CD8-positive, alpha-beta memory T cell (primary cell): ENCODE results near the gene UPK1B. TPM values are rescaled to one million over a fixed set of nuclear protein-coding genes. Genes with fewer than 3 reads are reported as not detected.

Source experiments
- CTCF ChIA-PET: fragments of 350-600 bp; sonication (Branson Sonifier 250); formaldehyde crosslinking; loops from one replicate; lab custom pipeline; 2021; ENCODE audit warnings: antibody characterized with exemption; lab: Charles Lee
- POLR2A ChIA-PET: fragments of 350-600 bp; sonication (Branson Sonifier 250); formaldehyde crosslinking; loops from one replicate; lab custom pipeline; 2021; ENCODE audit warnings: antibody characterized with exemption; lab: Charles Lee
- DNase-seq, 5 donors: peaks; one replicate each; pipeline versions ENCODE4 v3.0.0 to v3.0.0-alpha.2; 2020 to 2022; ENCODE audit warnings: mixed read lengths in 1 of 5
- H3K27ac ChIP-seq: one replicate; pipeline ENCODE4 v1.7.0; 2013; ENCODE audit warnings: low read depth, mild to moderate bottlenecking, low read length, moderate library complexity
- H3K27me3 ChIP-seq: 2 replicates; pipeline ENCODE4 v1.7.0; 2013; ENCODE audit warnings: low read length, mild to moderate bottlenecking; ENCODE audit not compliant: insufficient read depth, poor library complexity, severe bottlenecking
- H3K36me3 ChIP-seq: 2 replicates; pipeline ENCODE4 v1.7.0; 2013; ENCODE audit warnings: mild to moderate bottlenecking, low read length, moderate library complexity; ENCODE audit not compliant: insufficient read depth
- H3K4me1 ChIP-seq: 2 replicates; pipeline ENCODE4 v1.7.0; 2013; ENCODE audit warnings: mild to moderate bottlenecking, low read length, moderate library complexity; ENCODE audit not compliant: insufficient read depth
- H3K4me3 ChIP-seq: 2 replicates; pipeline ENCODE4 v1.7.0; 2013; ENCODE audit warnings: mild to moderate bottlenecking, low read length
- H3K9me3 ChIP-seq: 2 replicates; pipeline ENCODE4 v1.7.0; 2013; ENCODE audit warnings: mild to moderate bottlenecking, low read length
- H3K27ac Mint-ChIP-seq, 8 donors: one replicate each; pipeline ENCODE4 v1.8.0; 2020 to 2021; ENCODE audit warnings: mixed read lengths in 8 of 8, mild to moderate bottlenecking in 6 of 8, inconsistent platforms in 3 of 8, moderate library complexity in 3 of 8
- H3K27me3 Mint-ChIP-seq, 2 donors: one replicate each; pipeline ENCODE4 v1.8.0; 2020 to 2021; ENCODE audit warnings: mixed read lengths in 2 of 2, mild to moderate bottlenecking in 1 of 2, moderate library complexity in 1 of 2
- H3K36me3 Mint-ChIP-seq, 3 donors: one replicate each; pipeline ENCODE4 v1.8.0; 2020 to 2021; ENCODE audit warnings: mixed read lengths in 3 of 3, inconsistent platforms in 1 of 3, mild to moderate bottlenecking in 1 of 3
- H3K4me1 Mint-ChIP-seq, 3 donors: one replicate each; pipeline ENCODE4 v1.8.0; 2020 to 2021; ENCODE audit warnings: mixed read lengths in 3 of 3, inconsistent platforms in 1 of 3, mild to moderate bottlenecking in 1 of 3
- H3K4me3 Mint-ChIP-seq, 7 donors: one replicate each; pipeline ENCODE4 v1.8.0; 2020 to 2021; ENCODE audit warnings: mixed read lengths in 7 of 7, mild to moderate bottlenecking in 6 of 7, moderate library complexity in 4 of 7, inconsistent platforms in 2 of 7
- H3K9me3 Mint-ChIP-seq, 5 donors: one replicate each; pipeline ENCODE4 v1.8.0; 2020 to 2022; ENCODE audit warnings: mixed read lengths in 5 of 5, mild to moderate bottlenecking in 3 of 5, moderate library complexity in 2 of 5, inconsistent platforms in 1 of 5
- polyA plus RNA-seq: library from polyadenylated mRNA; unstranded; fragments of 300-500 nt; fragmentation: Illumina TruSeq; gene quantifications from one replicate; pipeline ENCODE4 v1.2.3, GENCODE V29; 2021
- total RNA-seq, 2 experiments: library from RNA; stranded (reverse); gene quantifications; one replicate each; pipeline ENCODE4 v1.2.3, GENCODE V29; 2021

Gene UPK1B
- total and polyA plus RNA-seq, 3 experiments from 2014 or later = not detected

DNA sequence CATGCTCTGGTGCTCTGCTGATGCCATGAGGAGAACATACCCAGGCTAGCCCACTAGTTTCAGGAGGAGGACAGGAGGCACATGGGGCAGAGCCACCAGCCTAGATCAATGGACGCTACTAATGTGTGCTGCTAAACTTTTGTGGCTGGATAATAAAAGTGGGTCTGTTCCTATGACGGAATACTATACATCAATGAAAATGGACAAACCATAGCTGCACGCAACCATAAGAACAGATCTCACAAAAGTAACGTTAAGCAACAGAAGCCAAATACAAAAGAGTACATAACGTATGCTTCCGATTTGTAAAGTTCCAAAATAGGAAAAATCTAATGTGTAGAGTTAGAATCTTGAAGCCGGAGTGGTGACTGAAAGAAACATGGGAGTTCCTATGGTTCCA, 55.8 kb downstream of the UPK1B start:
- Histone ChIP-seq H3K36me3 (peaks cover 35% of the 10 kb centered on the region), H3K27me3 (no peaks in the 10 kb centered on the region), H3K4me3 (no peak overlapping the region), H3K27ac (no peak overlapping the region), H3K4me1 (peaks cover 40% of the 10 kb centered on the region), H3K9me3 (no peaks in the 10 kb centered on the region)
- ChIA-PET POLR2A (no interaction called here), CTCF (no interaction called here)
- Mint-ChIP-seq H3K36me3 (peaks cover 19 to 80% (median 33%) of the 10 kb centered on the region in 3 donors), H3K4me1 (peaks cover 13 to 45% (median 30%) of the 10 kb centered on the region in 3 donors), H3K27ac (no peak overlapping the region), H3K27me3 (no peaks in the 10 kb centered on the region), H3K9me3 (no peaks in the 10 kb centered on the region), H3K4me3 (no peak overlapping the region)
- DNase-seq = no peak

DNA sequence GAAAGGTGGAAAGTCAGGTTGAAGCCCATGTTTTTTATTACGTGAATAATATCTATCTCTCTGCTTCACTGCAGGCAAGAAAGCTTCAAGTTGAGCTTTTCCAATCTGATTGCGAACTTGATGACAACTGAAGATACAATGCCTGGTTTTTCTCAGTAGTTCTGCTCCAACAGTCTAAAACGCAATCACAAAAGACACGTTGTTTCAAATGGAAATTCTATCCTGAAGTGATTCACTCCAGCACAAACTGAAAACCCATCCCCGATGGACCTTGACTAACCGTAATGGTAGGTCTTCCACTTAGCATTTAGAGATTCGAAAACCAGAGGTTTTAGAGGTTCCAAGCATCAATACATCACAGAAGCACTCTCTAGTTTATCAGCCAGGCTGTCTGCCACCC, 56.7 kb downstream of the UPK1B start:
- H3K27me3 Mint-ChIP-seq = no peaks in the 10 kb centered on the region
- Histone ChIP-seq H3K27me3 (no peaks in the 10 kb centered on the region), H3K9me3 (no peaks in the 10 kb centered on the region), H3K4me1 (peaks cover 40% of the 10 kb centered on the region), H3K4me3 (no peak overlapping the region), H3K27ac (no peak overlapping the region), H3K36me3 (peaks cover 35% of the 10 kb centered on the region)
- H3K4me1 Mint-ChIP-seq = peaks cover 15 to 53% (median 36%) of the 10 kb centered on the region in 3 donors
- POLR2A ChIA-PET = no interaction called here
- no peak overlapping the region for H3K27ac Mint-ChIP-seq
- no peaks in the 10 kb centered on the region for H3K9me3 Mint-ChIP-seq
- peaks cover 19 to 84% (median 37%) of the 10 kb centered on the region in 3 donors for H3K36me3 Mint-ChIP-seq
- no peak for DNase-seq
- CTCF ChIA-PET = interaction anchor here (1.5 kb wide), 1 partner anchor 11 kb away, joined by 7 read pairs; the partner anchor contains the start of gene B4GALT4
- H3K4me3 Mint-ChIP-seq = peak overlapping the region in 1 of 7 donors; percentile 56

DNA sequence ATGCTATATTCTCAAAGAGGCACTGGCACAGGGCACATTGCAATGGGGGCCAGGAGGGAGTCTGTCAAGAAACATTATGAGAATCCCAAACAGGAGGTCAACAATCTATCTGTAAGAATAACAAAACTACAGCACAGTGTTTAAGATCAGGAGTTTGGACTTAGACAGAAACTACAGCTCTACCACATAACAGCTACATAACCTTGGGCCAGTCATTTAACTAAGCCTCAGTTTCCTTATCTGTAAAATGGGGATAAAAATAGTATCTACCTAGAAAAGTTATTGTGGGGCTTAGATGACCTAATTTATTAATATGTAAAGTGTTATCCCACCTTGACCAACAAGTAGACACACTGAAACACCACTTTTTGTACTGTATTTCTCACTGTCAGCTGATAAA, 57.3 kb downstream of the UPK1B start:
- POLR2A ChIA-PET = no interaction called here
- DNase-seq = no peak
- H3K27me3 ChIP-seq = no peaks in the 10 kb centered on the region
- CTCF ChIA-PET = interaction anchor here (1.5 kb wide), 1 partner anchor 10 kb away, joined by 7 read pairs; the partner anchor contains the start of gene B4GALT4
- Mint-ChIP-seq H3K27me3 (no peaks in the 10 kb centered on the region), H3K36me3 (peaks cover 19 to 90% (median 41%) of the 10 kb centered on the region in 3 donors), H3K27ac (peak overlapping the region in 1 of 8 donors; percentile 51), H3K9me3 (no peaks in the 10 kb centered on the region), H3K4me1 (peaks cover 19 to 59% (median 42%) of the 10 kb centered on the region in 3 donors), H3K4me3 (no peak overlapping the region)
- H3K4me3 ChIP-seq = no peak overlapping the region
- no peaks in the 10 kb centered on the region for H3K9me3 ChIP-seq
- H3K36me3 ChIP-seq = peaks cover 35% of the 10 kb centered on the region
- peaks cover 40% of the 10 kb centered on the region for H3K4me1 ChIP-seq
- H3K27ac ChIP-seq = no peak overlapping the region

DNA sequence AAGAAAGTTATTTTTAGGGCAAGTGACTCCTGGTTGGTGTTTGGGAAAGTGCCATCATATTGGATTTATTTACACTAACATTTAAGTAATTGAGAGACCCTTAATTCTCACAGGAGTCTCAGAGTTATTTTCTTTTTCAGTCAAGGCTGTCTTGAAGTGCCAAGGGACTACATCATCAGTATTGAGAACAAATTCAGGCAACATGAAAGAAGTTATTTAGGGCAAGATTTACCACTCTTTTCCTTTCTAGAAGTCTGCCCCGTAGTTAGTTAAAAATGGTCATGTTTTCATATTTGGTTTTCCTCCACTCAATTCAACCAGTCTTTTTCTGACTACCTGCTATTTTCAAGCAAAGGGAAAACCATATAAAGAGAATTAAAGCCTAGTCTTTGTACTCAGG, 61.2 kb downstream of the UPK1B start:
- Mint-ChIP-seq H3K36me3 (peaks cover 8 to 65% (median 32%) of the 10 kb centered on the region in 3 donors), H3K9me3 (no peaks in the 10 kb centered on the region), H3K4me1 (peaks cover 42 to 68% (median 66%) of the 10 kb centered on the region in 3 donors), H3K4me3 (no peak overlapping the region), H3K27ac (peak overlapping the region in 1 of 8 donors; percentile 35), H3K27me3 (no peaks in the 10 kb centered on the region)
- Histone ChIP-seq H3K4me1 (peaks cover 60% of the 10 kb centered on the region), H3K4me3 (no peak overlapping the region), H3K27ac (no peak overlapping the region), H3K36me3 (peaks cover 11% of the 10 kb centered on the region), H3K9me3 (no peaks in the 10 kb centered on the region), H3K27me3 (no peaks in the 10 kb centered on the region)
- CTCF ChIA-PET = interaction anchor here (0.7 kb wide), 1 partner anchor 1331 kb away, joined by 3 read pairs; no protein-coding TSS in a partner anchor
- POLR2A ChIA-PET = no interaction called here
- no peak for DNase-seq

DNA sequence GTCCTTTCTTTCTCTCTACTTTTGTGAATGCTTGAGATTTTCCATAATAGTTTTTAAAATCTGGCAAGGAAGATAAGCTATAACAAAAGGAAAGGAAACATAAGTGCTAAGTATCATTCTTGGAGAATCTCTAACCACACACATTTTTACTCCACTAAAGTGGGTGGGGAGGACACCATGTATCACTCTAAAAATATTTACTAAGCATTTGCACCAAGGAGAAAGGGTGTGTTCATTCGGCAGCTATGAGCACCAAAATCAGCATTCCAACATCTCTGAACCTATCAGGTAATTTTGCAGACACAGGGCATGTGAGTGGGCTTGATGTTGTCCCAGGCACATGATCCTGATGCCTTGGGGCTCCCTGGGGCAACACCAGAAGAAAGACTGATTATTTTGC, 61.8 kb downstream of the UPK1B start:
- H3K4me3 Mint-ChIP-seq = no peak overlapping the region
- no peak for DNase-seq
- Histone ChIP-seq H3K4me3 (no peak overlapping the region), H3K27me3 (no peaks in the 10 kb centered on the region), H3K27ac (no peak overlapping the region), H3K4me1 (peaks cover 62% of the 10 kb centered on the region), H3K9me3 (no peaks in the 10 kb centered on the region), H3K36me3 (peaks cover 5% of the 10 kb centered on the region)
- no peaks in the 10 kb centered on the region for H3K27me3 Mint-ChIP-seq
- no peaks in the 10 kb centered on the region for H3K9me3 Mint-ChIP-seq
- ChIA-PET CTCF (no interaction called here), POLR2A (no interaction called here)
- H3K27ac Mint-ChIP-seq = peak overlapping the region in 2 of 8 donors; percentile 35 to 77
- peaks cover 3 to 61% (median 29%) of the 10 kb centered on the region in 3 donors for H3K36me3 Mint-ChIP-seq
- H3K4me1 Mint-ChIP-seq = peaks cover 47 to 74% (median 72%) of the 10 kb centered on the region in 3 donors

DNA sequence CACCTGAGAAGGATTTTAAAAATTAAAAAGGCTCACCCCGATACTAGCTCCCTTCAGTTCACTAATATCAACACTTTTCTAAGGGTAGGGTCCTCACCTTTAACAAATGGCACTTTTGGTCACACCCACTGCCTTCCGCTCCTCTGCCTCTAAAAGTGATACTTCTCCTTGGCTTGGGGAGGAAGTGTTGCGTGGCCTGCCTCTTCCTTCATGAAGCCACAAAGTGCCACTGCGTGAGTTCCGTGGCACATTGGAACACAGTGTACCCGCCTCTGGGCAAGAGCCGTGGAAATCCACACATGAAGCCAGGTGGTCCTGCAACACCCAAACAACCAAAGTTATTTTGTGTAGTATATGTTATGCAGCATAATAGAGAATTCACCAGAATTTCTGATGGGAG, 63.4 kb downstream of the UPK1B start:
- H3K27ac ChIP-seq = no peak overlapping the region
- Mint-ChIP-seq H3K4me3 (peak overlapping the region; percentile 36 to 78 (median 54)), H3K27me3 (no peaks in the 10 kb centered on the region), H3K36me3 (peaks cover 0 to 50% (median 24%) of the 10 kb centered on the region in 3 donors), H3K9me3 (no peaks in the 10 kb centered on the region), H3K4me1 (peaks cover 51 to 75% (median 70%) of the 10 kb centered on the region in 3 donors), H3K27ac (peak overlapping the region; percentile 26 to 93 (median 71))
- H3K27me3 ChIP-seq = no peaks in the 10 kb centered on the region
- no peak overlapping the region for H3K4me3 ChIP-seq
- ChIA-PET CTCF (interaction anchor here (1.2 to 1.4 kb wide), 2 partner anchors 35 to 355 kb away, joined by 3 read pairs; no protein-coding TSS in a partner anchor), POLR2A (no interaction called here)
- H3K9me3 ChIP-seq = no peaks in the 10 kb centered on the region
- peak in 1 of 5 donors; percentile 18 for DNase-seq
- H3K4me1 ChIP-seq = peaks cover 67% of the 10 kb centered on the region
- H3K36me3 ChIP-seq = peaks cover 5% of the 10 kb centered on the region

DNA sequence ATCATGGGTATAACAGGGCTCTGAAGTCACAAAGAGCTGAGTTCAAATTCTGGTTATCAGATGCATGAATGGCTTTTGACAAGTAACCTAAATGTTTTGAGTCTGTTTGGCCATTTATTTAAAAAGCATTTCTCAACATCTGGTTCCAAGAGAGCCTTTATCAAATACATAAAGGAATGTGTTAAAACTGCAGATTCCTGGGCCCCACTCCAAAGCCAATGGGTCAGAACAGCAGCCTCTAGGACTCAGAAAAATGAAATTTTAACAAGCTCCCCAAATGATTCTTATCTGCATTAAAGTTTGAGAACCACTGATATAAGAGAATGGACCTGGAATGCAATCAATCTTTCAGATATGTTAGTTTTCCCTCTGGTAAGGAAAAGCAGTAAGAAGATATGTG, 63.9 kb downstream of the UPK1B start:
- H3K4me1 ChIP-seq = peaks cover 66% of the 10 kb centered on the region
- peak overlapping the region in 6 of 8 donors; percentile 26 to 93 (median 58) for H3K27ac Mint-ChIP-seq
- peaks cover 0 to 45% (median 20%) of the 10 kb centered on the region in 3 donors for H3K36me3 Mint-ChIP-seq
- H3K27me3 Mint-ChIP-seq = no peaks in the 10 kb centered on the region
- no peak for DNase-seq
- H3K36me3 ChIP-seq = peaks cover 5% of the 10 kb centered on the region
- no peaks in the 10 kb centered on the region for H3K9me3 Mint-ChIP-seq
- no peak overlapping the region for H3K27ac ChIP-seq
- no peaks in the 10 kb centered on the region for H3K9me3 ChIP-seq
- H3K4me3 ChIP-seq = no peak overlapping the region
- POLR2A ChIA-PET = interaction anchor here (0.8 kb wide), 1 partner anchor 58 kb away, joined by 3 read pairs; no protein-coding TSS in a partner anchor
- H3K27me3 ChIP-seq = no peaks in the 10 kb centered on the region
- H3K4me3 Mint-ChIP-seq = peak overlapping the region in 3 of 7 donors; percentile 40 to 78 (median 44)
- peaks cover 51 to 70% (median 65%) of the 10 kb centered on the region in 3 donors for H3K4me1 Mint-ChIP-seq
- CTCF ChIA-PET = interaction anchor here (0.6 to 1.4 kb wide), 5 partner anchors 34 to 356 kb away, joined by 3 to 5 read pairs (median 3); partner anchors contain the start of gene ARHGAP31

DNA sequence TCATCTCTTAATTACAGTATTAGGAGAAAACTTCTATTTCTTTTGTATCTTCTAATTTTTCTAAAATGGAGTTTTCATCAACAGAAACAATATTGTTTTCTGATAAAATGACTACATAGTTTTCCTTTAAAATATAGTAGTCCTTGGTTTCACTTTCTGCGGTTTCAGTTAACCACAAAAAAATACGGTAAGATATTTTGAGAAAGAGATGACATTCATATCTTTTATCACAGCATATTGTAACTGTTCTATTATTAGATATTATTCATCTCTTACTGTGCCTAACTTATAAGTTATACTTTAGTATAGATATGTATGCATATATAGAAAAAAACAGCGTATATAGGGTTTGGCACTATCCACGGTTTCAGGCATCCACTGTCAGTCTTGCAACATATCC, 65.0 kb downstream of the UPK1B start:
- peak overlapping the region in 6 of 8 donors; percentile 14 to 91 (median 58) for H3K27ac Mint-ChIP-seq
- H3K4me1 Mint-ChIP-seq = peaks cover 50 to 64% (median 63%) of the 10 kb centered on the region in 3 donors
- H3K36me3 Mint-ChIP-seq = peaks cover 0 to 35% (median 18%) of the 10 kb centered on the region in 3 donors

More for the DNA sequence above, 65.0 kb downstream of the UPK1B start:
- H3K4me3 Mint-ChIP-seq = peak overlapping the region; percentile 49 to 93 (median 63)
- Histone ChIP-seq H3K4me1 (peaks cover 57% of the 10 kb centered on the region), H3K27ac (no peak overlapping the region), H3K9me3 (no peaks in the 10 kb centered on the region), H3K36me3 (peaks cover 1% of the 10 kb centered on the region), H3K4me3 (peak overlapping the region; percentile 20), H3K27me3 (no peaks in the 10 kb centered on the region)
- H3K9me3 Mint-ChIP-seq = no peaks in the 10 kb centered on the region
- CTCF ChIA-PET = interaction anchor here (3.7 kb wide), 1 partner anchor 355 kb away, joined by 73 read pairs; no protein-coding TSS in a partner anchor
- no peaks in the 10 kb centered on the region for H3K27me3 Mint-ChIP-seq
- DNase-seq = no peak
- POLR2A ChIA-PET = no interaction called here
